Measurements from ENCODE around the gene MIOS.

Gene MIOS

GRCh38 chr7:7640221-7641128 is 73.8 kb downstream of the MIOS start, which contains the start of gene UMAD1:
Gene UMAD1, plus strand, starts transcription at chr7:7640752. Its CDS starts 32,620 bp downstream, at chr7:7673372.
- in situ Hi-C loops (cut with HindIII; ENCODE audit: low sequenced_read_pairs): no loop called here
- DNase-seq (ENCODE audit: low read depth, low spot score): peak; percentile 99
- no peak for TF ChIP-seq CTCF (IDR thresholded peaks at IDR 0.05; ENCODE audit: low read depth, low read length)
- peak within 1 kb of the TSS; percentile 67 for H3K4me3 ChIP-seq (ENCODE audit: low read depth, low read length)

DNA sequence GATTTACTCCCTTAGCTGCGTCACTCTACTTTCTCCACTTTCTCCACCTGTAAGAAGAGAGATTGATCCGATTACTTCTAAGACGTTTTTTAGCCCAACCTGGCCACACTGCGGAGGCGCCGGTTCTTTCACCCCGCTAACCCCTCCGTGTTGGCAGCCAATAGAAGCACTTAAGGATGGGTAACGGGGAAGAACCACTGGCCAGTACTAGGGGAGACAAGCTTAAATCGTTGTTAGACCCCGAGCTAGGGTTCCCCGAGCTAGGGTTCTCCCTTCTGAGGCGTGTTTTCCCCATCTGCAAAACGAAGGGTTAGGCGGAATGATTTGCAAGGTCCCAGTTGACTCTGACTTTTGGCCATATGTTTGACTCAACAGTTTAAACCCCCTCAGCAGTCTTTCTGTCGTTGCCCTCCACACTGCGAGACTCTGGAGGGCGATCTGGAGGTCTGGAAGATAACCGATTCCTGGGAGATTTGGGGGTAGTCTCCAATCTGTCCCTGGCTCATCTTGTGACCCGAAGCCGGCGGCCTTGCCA is 74.5 kb downstream of the MIOS start:
- in situ Hi-C loops (cut with HindIII; ENCODE audit: low sequenced_read_pairs): no loop called here
- no peak for DNase-seq (ENCODE audit: low read depth, low spot score)
- H3K4me3 ChIP-seq (ENCODE audit: low read depth, low read length): peak overlapping the region; percentile 67
- TF ChIP-seq CTCF (IDR thresholded peaks at IDR 0.05; ENCODE audit: low read depth, low read length): no peak

DNA sequence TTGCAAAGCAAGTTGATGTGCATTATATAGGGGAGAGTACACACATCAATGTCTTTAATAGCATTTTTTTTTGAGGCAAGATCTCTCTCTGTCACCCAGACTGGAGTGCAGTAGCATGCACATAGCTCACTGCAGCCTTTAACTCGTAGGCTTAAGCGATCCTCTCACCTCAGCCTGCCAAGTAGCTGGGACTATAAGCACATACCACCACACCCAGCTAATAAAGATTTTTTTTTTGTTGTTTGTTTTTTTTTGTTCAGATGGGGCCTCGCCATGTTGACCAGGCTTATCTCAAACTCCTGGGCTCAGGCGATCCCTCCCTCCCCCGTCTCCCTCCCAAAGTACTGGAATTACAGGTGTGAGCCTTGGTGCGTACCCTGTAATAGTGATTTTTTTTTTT is 75.4 kb downstream of the MIOS start:
- no peak overlapping the region for H3K4me3 ChIP-seq (ENCODE audit: low read depth, low read length)
- no peak for DNase-seq (ENCODE audit: low read depth, low spot score)
- in situ Hi-C loops (cut with HindIII; ENCODE audit: low sequenced_read_pairs): no loop called here
- TF ChIP-seq CTCF (IDR thresholded peaks at IDR 0.05; ENCODE audit: low read depth, low read length): no peak

GRCh38 chr7:7647495-7648036 is 80.9 kb downstream of the MIOS start:
- no peak for TF ChIP-seq CTCF (IDR thresholded peaks at IDR 0.05; ENCODE audit: low read depth, low read length)
- in situ Hi-C loops (cut with HindIII; ENCODE audit: low sequenced_read_pairs): no loop called here
- no peak overlapping the region for H3K4me3 ChIP-seq (ENCODE audit: low read depth, low read length)
- DNase-seq (ENCODE audit: low read depth, low spot score): no peak

- no peak for TF ChIP-seq CTCF (IDR thresholded peaks at IDR 0.05; ENCODE audit: low read depth, low read length)
- H3K4me3 ChIP-seq (ENCODE audit: low read depth, low read length): no peak overlapping the region
- in situ Hi-C loops (cut with HindIII; ENCODE audit: low sequenced_read_pairs): no loop called here
- no peak for DNase-seq (ENCODE audit: low read depth, low spot score)
Measured at GRCh38 chr7:7650682-7651206, 84.1 kb downstream of the MIOS start.

- no peak for TF ChIP-seq CTCF (IDR thresholded peaks at IDR 0.05; ENCODE audit: low read depth, low read length)
- in situ Hi-C loops (cut with HindIII; ENCODE audit: low sequenced_read_pairs): no loop called here
- DNase-seq (ENCODE audit: low read depth, low spot score): no peak
Measured at GRCh38 chr7:7651479-7651878, 84.8 kb downstream of the MIOS start.

More at GRCh38 chr7:7651479-7651878, 84.8 kb downstream of the MIOS start:
- no peak overlapping the region for H3K4me3 ChIP-seq (ENCODE audit: low read depth, low read length)

Data from astrocyte of the spinal cord (primary cell).